CD4-positive, alpha-beta memory T cell (primary cell): Measurements from ENCODE around the gene PROK2. TPM values are rescaled to one million over a fixed set of nuclear protein-coding genes. Genes with fewer than 3 reads are reported as not detected.

Experiments used
- CTCF ChIA-PET: fragments of 350-600 bp; sonication (Branson Sonifier 250); formaldehyde crosslinking; loops from one replicate; lab custom pipeline; 2021; ENCODE audit warnings: inconsistent platforms; ENCODE audit not compliant: partially characterized antibody; lab: Charles Lee
- POLR2A ChIA-PET: fragments of 350-600 bp; sonication (Branson Sonifier 250); formaldehyde crosslinking; loops from one replicate; lab custom pipeline; 2021; ENCODE audit not compliant: partially characterized antibody; lab: Charles Lee
- DNase-seq, 5 donors: peaks; one replicate each; pipeline versions ENCODE4 v3.0.0 to v3.0.0-alpha.2; 2020 to 2022; ENCODE audit warnings: mixed read lengths in 1 of 5
- H3K27ac ChIP-seq: one replicate; pipeline ENCODE4 v1.7.0; 2013; ENCODE audit warnings: low read depth, low read length
- H3K27me3 ChIP-seq: 2 replicates; pipeline ENCODE4 v1.7.0; 2013; ENCODE audit warnings: mild to moderate bottlenecking, low read length, moderate library complexity; ENCODE audit not compliant: insufficient read depth
- H3K36me3 ChIP-seq: 2 replicates; pipeline ENCODE4 v1.7.0; 2013; ENCODE audit warnings: mild to moderate bottlenecking, low read length, moderate library complexity; ENCODE audit not compliant: insufficient read depth
- H3K4me1 ChIP-seq: 2 replicates; pipeline ENCODE4 v1.7.0; 2013; ENCODE audit warnings: mild to moderate bottlenecking, low read length, moderate library complexity; ENCODE audit not compliant: insufficient read depth
- H3K4me3 ChIP-seq, 2 donors: one replicate each; pipeline ENCODE4 v1.7.0; 2013; ENCODE audit warnings: low read length in 2 of 2, mild to moderate bottlenecking in 1 of 2
- H3K9me3 ChIP-seq, 2 donors: one replicate each; pipeline ENCODE4 v1.7.0; 2013; ENCODE audit warnings: low read length in 2 of 2, control low read depth in 1 of 2; ENCODE audit not compliant: control insufficient read depth in 1 of 2
- H3K27ac Mint-ChIP-seq, 7 donors: one replicate each; pipeline ENCODE4 v1.8.0; 2020 to 2021; ENCODE audit warnings: mixed read lengths in 7 of 7, mild to moderate bottlenecking in 6 of 7, inconsistent platforms in 3 of 7, moderate library complexity in 3 of 7
- H3K27me3 Mint-ChIP-seq, 2 donors: one replicate each; pipeline ENCODE4 v1.8.0; 2020 to 2021; ENCODE audit warnings: mixed read lengths in 2 of 2
- H3K36me3 Mint-ChIP-seq, 2 donors: one replicate each; pipeline ENCODE4 v1.8.0; 2020 to 2021; ENCODE audit warnings: mixed read lengths in 2 of 2, inconsistent platforms in 1 of 2, mild to moderate bottlenecking in 1 of 2
- H3K4me1 Mint-ChIP-seq, 4 donors: one replicate each; pipeline ENCODE4 v1.8.0; 2020 to 2021; ENCODE audit warnings: mixed read lengths in 4 of 4, mild to moderate bottlenecking in 1 of 4
- H3K4me3 Mint-ChIP-seq, 8 donors: one replicate each; pipeline ENCODE4 v1.8.0; 2020 to 2021; ENCODE audit warnings: mixed read lengths in 8 of 8, mild to moderate bottlenecking in 7 of 8, moderate library complexity in 6 of 8, inconsistent platforms in 3 of 8
- H3K9me3 Mint-ChIP-seq, 8 donors: one replicate each; pipeline ENCODE4 v1.8.0; 2020 to 2021; ENCODE audit warnings: mixed read lengths in 8 of 8, mild to moderate bottlenecking in 5 of 8, inconsistent platforms in 3 of 8, moderate library complexity in 1 of 8
- intact Hi-C: fragments of 100-400 bp; cut with micrococcal nuclease; formaldehyde crosslinking; loops from one replicate; pipeline ENCODE4 v1.15.1; 2023
- polyA plus RNA-seq, 2 donors: library from polyadenylated mRNA; unstranded; fragments of 300-500 nt; fragmentation: Illumina TruSeq; gene quantifications; one replicate each; pipeline ENCODE4 v1.2.3, GENCODE V29; 2021
- total RNA-seq, 2 experiments: library from RNA; stranded (reverse); gene quantifications; one replicate each; pipeline ENCODE4 v1.2.3, GENCODE V29; 2021

PROK2 gene
- total and polyA plus RNA-seq, 4 experiments from 2014 or later: 0.18 to 2.6 (median 0.27) TPM

DNA sequence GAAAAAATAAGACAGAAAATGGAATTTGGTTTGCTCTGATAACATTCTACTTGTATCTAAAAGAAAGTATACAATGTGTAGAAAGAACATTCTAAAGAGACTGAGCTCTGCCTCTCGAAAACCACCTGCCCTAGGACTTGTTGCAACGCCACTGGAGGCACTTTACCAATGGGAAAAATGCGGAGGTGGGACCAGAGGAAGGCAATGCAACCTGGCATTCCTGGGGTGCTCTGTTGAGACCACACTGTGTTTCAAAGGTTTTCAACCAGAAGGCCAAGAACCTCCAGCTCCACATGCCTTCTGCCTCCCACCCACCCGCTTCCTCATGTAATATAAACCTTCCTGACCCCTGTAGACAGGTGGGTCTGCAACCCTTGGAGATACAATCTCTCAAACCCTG lies 4.5 kb downstream of the PROK2 start:
- no peaks in the 10 kb centered on the region for H3K36me3 Mint-ChIP-seq
- H3K4me1 ChIP-seq: peaks cover 22% of the 10 kb centered on the region
- H3K4me3 Mint-ChIP-seq: no peak overlapping the region
- no peaks in the 10 kb centered on the region for H3K9me3 Mint-ChIP-seq
- peaks cover 22% of the 10 kb centered on the region for H3K27me3 ChIP-seq
- no peak for DNase-seq
- H3K27me3 Mint-ChIP-seq: peaks cover 40 to 53% of the 10 kb centered on the region in 2 donors
- no peak overlapping the region for H3K27ac ChIP-seq
- ChIA-PET POLR2A (no interaction called here), CTCF (interaction anchor here (1.2 to 1.5 kb wide), 2 partner anchors 44 to 51 kb away, joined by 4 read pairs; no protein-coding TSS in a partner anchor)
- H3K27ac Mint-ChIP-seq: no peak overlapping the region
- no peaks in the 10 kb centered on the region for H3K9me3 ChIP-seq
- no peaks in the 10 kb centered on the region for H3K36me3 ChIP-seq
- intact Hi-C loops: no loop called here
- peaks cover 12 to 19% (median 17%) of the 10 kb centered on the region in 4 donors for H3K4me1 Mint-ChIP-seq
- H3K4me3 ChIP-seq: no peak overlapping the region

DNA sequence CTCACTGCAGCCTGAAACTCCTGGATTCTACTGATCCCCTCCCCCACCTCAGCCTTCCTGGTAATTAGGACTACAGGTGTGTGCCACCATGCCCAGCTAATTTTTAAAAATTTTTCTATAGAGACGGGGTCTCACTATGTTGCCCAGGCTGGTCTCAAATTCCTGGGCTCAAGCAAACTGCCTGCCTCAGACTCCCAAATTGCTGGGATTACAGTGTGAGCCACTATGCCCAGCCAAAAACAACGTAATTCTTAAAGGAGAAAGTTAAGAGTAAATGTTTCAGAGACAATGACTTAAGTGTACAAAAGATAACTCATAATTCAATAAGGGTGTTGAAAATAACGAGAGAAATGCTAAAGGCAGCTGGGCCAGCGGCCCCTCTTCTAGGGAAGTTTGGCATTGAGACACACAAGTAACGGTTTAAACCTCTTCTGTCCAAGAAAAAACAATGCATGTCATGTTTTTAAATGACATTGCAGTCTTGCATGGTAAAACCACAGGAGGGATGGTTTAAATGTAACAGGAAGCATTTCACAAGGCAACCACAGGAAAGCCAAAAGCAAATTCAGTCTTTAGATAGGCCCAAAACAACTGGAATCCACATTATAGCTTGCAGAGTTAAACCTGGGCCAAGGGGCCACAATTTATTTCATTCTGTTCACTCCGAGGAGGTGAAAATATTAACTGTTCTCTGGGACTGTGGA lies 5.1 kb downstream of the PROK2 start:
- peak overlapping the region in 1 of 7 donors; percentile 3 for H3K27ac Mint-ChIP-seq
- Histone ChIP-seq H3K4me3 (no peak overlapping the region), H3K4me1 (peaks cover 20% of the 10 kb centered on the region), H3K27ac (no peak overlapping the region), H3K9me3 (no peaks in the 10 kb centered on the region), H3K27me3 (peaks cover 22% of the 10 kb centered on the region), H3K36me3 (no peaks in the 10 kb centered on the region)
- peak in 1 of 5 donors; percentile 12 for DNase-seq
- no peaks in the 10 kb centered on the region for H3K36me3 Mint-ChIP-seq
- peaks cover 9 to 17% (median 16%) of the 10 kb centered on the region in 4 donors for H3K4me1 Mint-ChIP-seq
- peaks cover 40 to 57% of the 10 kb centered on the region in 2 donors for H3K27me3 Mint-ChIP-seq
- POLR2A ChIA-PET: no interaction called here
- intact Hi-C loops: no loop called here
- H3K4me3 Mint-ChIP-seq: peak overlapping the region in 3 of 8 donors; percentile 7 to 22 (median 21)
- no peaks in the 10 kb centered on the region for H3K9me3 Mint-ChIP-seq
- CTCF ChIA-PET: interaction anchor here (1.2 kb wide), 1 partner anchor 43 kb away, joined by 4 read pairs; no protein-coding TSS in a partner anchor

DNA sequence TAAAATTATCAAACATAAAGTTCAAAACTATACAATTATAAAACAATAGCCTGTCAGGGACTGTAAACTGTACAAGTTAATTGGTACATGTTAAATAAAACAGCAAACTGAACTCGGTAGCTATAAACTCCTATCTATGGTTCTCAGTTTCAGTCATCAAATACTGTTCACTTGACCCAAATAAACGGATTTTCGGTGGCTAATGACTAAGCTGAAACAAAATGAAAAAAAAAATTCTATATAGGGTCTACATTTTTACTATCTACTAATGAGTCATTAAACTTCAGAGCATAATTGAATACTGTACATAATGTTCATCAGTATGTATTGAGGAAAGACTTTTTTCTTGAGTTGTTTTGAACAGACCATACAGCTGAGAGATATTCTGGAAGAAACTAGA lies 6.6 kb downstream of the PROK2 start:
- H3K4me3 ChIP-seq: no peak overlapping the region
- H3K27ac ChIP-seq: no peak overlapping the region
- H3K4me1 ChIP-seq: peaks cover 11% of the 10 kb centered on the region
- Mint-ChIP-seq H3K4me1 (peaks cover 0 to 12% (median 8%) of the 10 kb centered on the region in 4 donors), H3K4me3 (no peak overlapping the region), H3K27ac (no peak overlapping the region), H3K27me3 (peaks cover 36 to 50% of the 10 kb centered on the region in 2 donors), H3K9me3 (no peaks in the 10 kb centered on the region), H3K36me3 (no peaks in the 10 kb centered on the region)
- H3K9me3 ChIP-seq: no peaks in the 10 kb centered on the region
- POLR2A ChIA-PET: interaction anchor here (1.2 kb wide), 1 partner anchor 49 kb away, joined by 3 read pairs; no protein-coding TSS in a partner anchor
- intact Hi-C loops: no loop called here
- H3K27me3 ChIP-seq: peaks cover 13% of the 10 kb centered on the region
- H3K36me3 ChIP-seq: no peaks in the 10 kb centered on the region
- CTCF ChIA-PET: no interaction called here
- DNase-seq: no peak

DNA sequence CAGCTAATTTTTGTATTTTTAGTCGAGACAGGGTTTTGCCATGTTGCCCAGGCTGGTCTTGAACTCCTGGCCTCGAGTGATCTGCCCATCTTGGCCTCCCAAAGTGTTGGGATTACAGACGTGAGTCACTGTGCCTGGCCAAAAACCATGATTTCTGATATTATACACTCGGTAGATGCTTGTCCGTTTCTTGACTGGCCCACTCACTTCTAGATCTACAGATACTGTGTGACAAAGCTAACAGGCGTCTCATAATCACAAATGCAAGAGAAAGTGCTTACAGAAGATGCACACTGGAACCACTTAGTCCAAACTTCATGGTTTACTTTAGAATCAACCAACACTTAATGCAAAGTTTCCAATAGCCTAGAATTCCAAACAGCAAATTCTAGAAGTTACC lies 8.4 kb downstream of the PROK2 start:
- Mint-ChIP-seq H3K9me3 (no peaks in the 10 kb centered on the region), H3K27me3 (peaks cover 27 to 37% of the 10 kb centered on the region in 2 donors), H3K4me3 (no peak overlapping the region), H3K36me3 (no peaks in the 10 kb centered on the region), H3K4me1 (peaks cover 0 to 12% (median 8%) of the 10 kb centered on the region in 4 donors), H3K27ac (no peak overlapping the region)
- no peak for DNase-seq
- Histone ChIP-seq H3K4me1 (peaks cover 11% of the 10 kb centered on the region), H3K4me3 (no peak overlapping the region), H3K27ac (no peak overlapping the region), H3K27me3 (peaks cover 5% of the 10 kb centered on the region), H3K36me3 (no peaks in the 10 kb centered on the region), H3K9me3 (no peaks in the 10 kb centered on the region)
- CTCF ChIA-PET: interaction anchor here (0.7 kb wide), 1 partner anchor 67 kb away, joined by 3 read pairs; no protein-coding TSS in a partner anchor
- intact Hi-C loops: no loop called here
- POLR2A ChIA-PET: no interaction called here

DNA sequence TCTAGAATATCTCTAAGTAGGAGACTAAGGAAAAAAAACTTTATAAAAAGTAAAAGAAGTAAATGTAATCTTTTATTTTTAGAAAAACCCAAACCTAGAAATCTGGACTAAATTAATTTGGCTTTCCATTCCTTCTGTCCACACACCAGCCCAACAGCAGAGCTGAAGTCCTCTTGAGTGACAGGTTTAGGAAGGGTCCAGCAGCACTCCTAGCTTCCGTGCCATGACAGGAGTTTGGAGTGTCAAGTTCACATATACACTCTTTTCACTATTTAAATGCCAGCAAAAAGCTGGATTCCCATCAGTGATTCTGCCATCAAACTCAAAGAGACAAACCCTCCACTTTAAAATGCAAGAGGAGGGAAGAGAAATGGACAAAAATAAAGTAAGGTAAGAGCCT lies 13.1 kb downstream of the PROK2 start:
- no peak overlapping the region for H3K4me3 Mint-ChIP-seq
- H3K27me3 Mint-ChIP-seq: peaks cover 9 to 25% of the 10 kb centered on the region in 2 donors
- no peaks in the 10 kb centered on the region for H3K9me3 Mint-ChIP-seq
- ChIA-PET POLR2A (no interaction called here), CTCF (no interaction called here)
- H3K27ac Mint-ChIP-seq: no peak overlapping the region
- Histone ChIP-seq H3K27ac (no peak overlapping the region), H3K4me3 (no peak overlapping the region), H3K36me3 (no peaks in the 10 kb centered on the region), H3K27me3 (no peaks in the 10 kb centered on the region), H3K4me1 (no peaks in the 10 kb centered on the region), H3K9me3 (no peaks in the 10 kb centered on the region)
- no peaks in the 10 kb centered on the region for H3K36me3 Mint-ChIP-seq
- DNase-seq: no peak
- H3K4me1 Mint-ChIP-seq: peaks cover 0 to 2% (median 0%) of the 10 kb centered on the region in 4 donors
- intact Hi-C loops: no loop called here

DNA sequence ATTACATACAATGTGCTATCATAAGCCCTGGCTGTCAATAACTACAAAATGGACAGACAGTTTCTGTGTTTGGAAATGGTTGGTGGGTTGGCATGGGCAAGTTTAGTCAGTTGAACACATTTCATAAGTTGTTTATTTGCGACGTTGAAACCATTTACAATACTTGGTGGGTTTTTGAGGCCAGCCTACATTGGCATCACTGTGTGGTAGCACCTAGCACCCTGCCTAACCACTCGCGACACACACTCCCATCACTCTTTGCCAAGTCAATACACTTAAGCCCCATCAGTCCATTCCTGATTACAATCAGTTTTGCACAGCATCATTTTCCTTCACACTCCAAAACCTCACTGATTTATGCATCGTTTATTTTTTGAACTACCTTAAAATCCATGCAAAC lies 13.8 kb downstream of the PROK2 start:
- POLR2A ChIA-PET: no interaction called here
- Mint-ChIP-seq H3K4me3 (no peak overlapping the region), H3K36me3 (no peaks in the 10 kb centered on the region), H3K9me3 (no peaks in the 10 kb centered on the region), H3K4me1 (no peaks in the 10 kb centered on the region), H3K27me3 (peaks cover 7 to 20% of the 10 kb centered on the region in 2 donors), H3K27ac (no peak overlapping the region)
- Histone ChIP-seq H3K36me3 (no peaks in the 10 kb centered on the region), H3K4me3 (no peak overlapping the region), H3K9me3 (no peaks in the 10 kb centered on the region), H3K27ac (no peak overlapping the region), H3K4me1 (no peaks in the 10 kb centered on the region), H3K27me3 (no peaks in the 10 kb centered on the region)
- CTCF ChIA-PET: interaction anchor here (0.7 kb wide), 1 partner anchor 1707 kb away, joined by 6 read pairs; no protein-coding TSS in a partner anchor
- intact Hi-C loops: no loop called here
- no peak for DNase-seq

DNA sequence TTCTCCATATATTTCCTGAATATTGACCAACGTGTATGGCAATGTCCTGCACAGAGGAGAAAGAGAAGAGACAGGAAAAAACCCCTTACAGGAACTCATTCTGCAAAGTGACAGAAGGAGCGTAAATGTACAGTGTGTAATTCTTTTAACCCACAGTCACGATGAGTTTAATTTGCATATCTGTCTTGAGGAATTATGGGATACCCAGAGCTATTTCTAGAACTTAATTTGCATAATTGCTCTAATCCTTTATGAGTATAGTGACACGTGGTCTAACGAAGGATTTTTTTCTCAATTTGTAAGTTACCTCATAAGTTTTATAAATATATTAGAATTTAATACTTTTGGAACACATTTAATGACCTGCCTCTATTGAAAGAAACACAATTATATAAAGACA lies 21.5 kb downstream of the PROK2 start:
- Histone ChIP-seq H3K4me3 (no peak overlapping the region), H3K36me3 (no peaks in the 10 kb centered on the region), H3K9me3 (no peaks in the 10 kb centered on the region), H3K4me1 (no peaks in the 10 kb centered on the region), H3K27me3 (no peaks in the 10 kb centered on the region), H3K27ac (no peak overlapping the region)
- CTCF ChIA-PET: interaction anchor here (1.5 kb wide), 1 partner anchor 52 kb away, joined by 5 read pairs; no protein-coding TSS in a partner anchor
- H3K9me3 Mint-ChIP-seq: no peaks in the 10 kb centered on the region
- H3K27me3 Mint-ChIP-seq: peaks cover 11 to 12% of the 10 kb centered on the region in 2 donors
- H3K4me1 Mint-ChIP-seq: peaks cover 0 to 4% (median 0%) of the 10 kb centered on the region in 4 donors
- POLR2A ChIA-PET: no interaction called here
- intact Hi-C loops: no loop called here
- no peak for DNase-seq
- H3K4me3 Mint-ChIP-seq: no peak overlapping the region
- no peak overlapping the region for H3K27ac Mint-ChIP-seq
- no peaks in the 10 kb centered on the region for H3K36me3 Mint-ChIP-seq
